Measurements from ENCODE around the gene ZNF722.
"Not testable (repeated sequence)": the region's sequence is repeated elsewhere in the genome, so short reads cannot be mapped to it uniquely, and the experiment has no call there.

Gene ZNF722

GRCh38 chr7:63998549-63998948 lies at the start of gene ZNF722:
TSS of gene ZNF722 (plus strand) at chr7:63998849. CDS start at chr7:63998962, 113 bp downstream.
- DNase-seq (ENCODE audit: low read depth) = no peak

- no peak for DNase-seq (ENCODE audit: low read depth)
These were observed 45.5 kb upstream of the ZNF722 start for GRCh38 chr7:63953181-63953580.

- DNase-seq (ENCODE audit: low read depth) = no peak
These were observed 30.0 kb upstream of the ZNF722 start for GRCh38 chr7:63968629-63969028.

GRCh38 chr7:64015496-64015895 lies 16.8 kb downstream of the ZNF722 start:
- DNase-seq (ENCODE audit: low read depth) = not testable (repeated sequence)

- no peak for DNase-seq (ENCODE audit: low read depth)
These were observed 36.7 kb downstream of the ZNF722 start for GRCh38 chr7:64035388-64035787.

- no peak for DNase-seq (ENCODE audit: low read depth)
These were observed 38.4 kb downstream of the ZNF722 start for GRCh38 chr7:64037095-64037494.

GRCh38 chr7:64045301-64046040 lies 46.8 kb downstream of the ZNF722 start, which contains the start of gene ZNF727:
TSS of gene ZNF727 (plus strand) at chr7:64045434. CDS start at chr7:64045622, 188 bp downstream.
- DNase-seq (ENCODE audit: low read depth) = no peak

- DNase-seq (ENCODE audit: low read depth) = no peak
These were observed 47.4 kb downstream of the ZNF722 start for GRCh38 chr7:64046041-64046389.

All from stimulated activated CD8-positive, alpha-beta memory T cell treated with anti-CD3 and anti-CD28 coated beads, Interleukin-7, amount 100 ng/mL, for 24 hours (primary cell).